ENCODE data around the gene MRPL34. TPM values are rescaled to one million over a fixed set of nuclear protein-coding genes. Genes with fewer than 3 reads are reported as not detected.

Gene MRPL34
- polyA plus RNA-seq, 1 of the 3 experiments (the other 2 are of a cell fraction): 72.9 TPM

GRCh38 chr19:17327068-17327653, 21.5 kb downstream of the MRPL34 start:
- Histone ChIP-seq H4K20me1 (ENCODE audit: insufficient read depth) (no peaks in the 10 kb centered on the region), H3K9me2 (no peaks in the 10 kb centered on the region), H3K36me3 (replicated peaks in 1 of 2; ENCODE audit: control insufficient read depth in 1 of 2, insufficient read depth in 2 of 2, low read length in 1 of 2) (peaks cover 0 to 18% of the 10 kb centered on the region in 2 experiments), H3K4me1 (ENCODE audit: control insufficient read depth in 1 of 2, insufficient read depth in 2 of 2, low read depth in 1 of 2, low read length in 1 of 2) (no peaks in the 10 kb centered on the region), H3K9ac (no peak overlapping the region), H3K9me3 (no peaks in the 10 kb centered on the region), H2AFZ (ENCODE audit: low read depth) (no peak overlapping the region), H3K4me3 (ENCODE audit: low read depth in 2 of 2, low read length in 1 of 2) (no peak overlapping the region), H3K27ac (ENCODE audit: low read depth in 2 of 2, low read length in 1 of 2) (no peak overlapping the region), H3K27me3 (ENCODE audit: insufficient read depth) (no peaks in the 10 kb centered on the region), H3K4me2 (no peak overlapping the region), H3K79me2 (ENCODE audit: insufficient read depth) (no peaks in the 10 kb centered on the region), H3F3A (replicated peaks; ENCODE audit: insufficient read depth) (no peaks in the 10 kb centered on the region)
- CTCF ChIA-PET: interaction anchor here (1.3 kb wide), 1 partner anchor 15 kb away, joined by 4 read pairs; no protein-coding TSS in a partner anchor
- DNase-seq: no peak
- WGBS (ENCODE audit: low lambda C conversion rate): 96% methylated on average over 23 of the region's 27 CpGs
- POLR2A ChIA-PET: interaction anchor here (1.1 kb wide), 1 partner anchor 18 kb away, joined by 4 read pairs; the partner anchor contains the start of gene DDA1
- TF ChIP-seq NRF1 (IDR thresholded peaks at IDR 0.05; ENCODE audit: low read depth, low read length) (no peak), MXI1 (IDR thresholded peaks at IDR 0.05; ENCODE audit: low read depth, low read length) (no peak), ELF1 (IDR thresholded peaks at IDR 0.05) (no peak), YY1 (IDR thresholded peaks at IDR 0.05; ENCODE audit: low read depth) (no peak), TCF12 (IDR thresholded peaks at IDR 0.05) (no peak), EP300 (IDR thresholded peaks at IDR 0.05; ENCODE audit: borderline replicate concordance in 1 of 2, low read depth in 1 of 2, low read length in 1 of 2) (no peak), SMC3 (IDR thresholded peaks at IDR 0.05; ENCODE audit: low read depth, low read length) (no peak), CTCF (IDR thresholded peaks at IDR 0.05) (no peak), EZH2phosphoT487 (IDR thresholded peaks at IDR 0.05; ENCODE audit: borderline replicate concordance, low read depth) (no peak), RXRA (IDR thresholded peaks at IDR 0.05; ENCODE audit: borderline replicate concordance, low read depth) (no peak), PBX3 (IDR thresholded peaks at IDR 0.05) (no peak), TAF1 (IDR thresholded peaks at IDR 0.05; ENCODE audit: borderline replicate concordance, low read depth, low read length) (no peak), NFIC (IDR thresholded peaks at IDR 0.05; ENCODE audit: borderline replicate concordance) (no peak), GABPA (IDR thresholded peaks at IDR 0.05; ENCODE audit: low read depth) (no peak), POLR2AphosphoS5 (IDR thresholded peaks at IDR 0.05; ENCODE audit: low read depth, low read length) (no peak)

Data from SK-N-SH (cell line).